Progenitor cell of endocrine pancreas (in vitro differentiated cells): ENCODE results near the gene PDXP. TPM values are rescaled to one million over a fixed set of nuclear protein-coding genes. Genes with fewer than 3 reads are reported as not detected.

Experiments used
- DNase-seq: peaks from one replicate; pipeline ENCODE4 v3.0.0; 2021; ENCODE audit warnings: low spot score; ENCODE audit not compliant: unreplicated experiment
- H3K27ac Mint-ChIP-seq: 2 replicates; pipeline ENCODE4 v1.8.0; 2021; ENCODE audit warnings: mild to moderate bottlenecking, moderate library complexity, mixed read lengths
- H3K27me3 Mint-ChIP-seq: 2 replicates; pipeline ENCODE4 v1.8.0; 2021; ENCODE audit warnings: mixed read lengths
- H3K36me3 Mint-ChIP-seq: 2 replicates; pipeline ENCODE4 v1.8.0; 2022; ENCODE audit warnings: mixed read lengths; ENCODE audit not compliant: insufficient read depth
- H3K4me1 Mint-ChIP-seq: 2 replicates; pipeline ENCODE4 v1.8.0; 2021; ENCODE audit warnings: low read depth, mixed read lengths
- H3K4me3 Mint-ChIP-seq: 2 replicates; pipeline ENCODE4 v1.8.0; 2021; ENCODE audit warnings: low read depth, mild to moderate bottlenecking, moderate library complexity, mixed read lengths
- H3K9me3 Mint-ChIP-seq: 2 replicates; pipeline ENCODE4 v1.8.0; 2021; ENCODE audit warnings: low read depth, mixed read lengths
- CTCF ChIP-seq: fragments of 200-600 bp; sonication (generic); IDR thresholded peaks from one replicate; pipeline ENCODE4 v1.5.0; 2021; ENCODE audit warnings: antibody characterized with exemption, mild to moderate bottlenecking; ENCODE audit not compliant: unreplicated experiment
- total RNA-seq: library from RNA; stranded (reverse); gene quantifications from 2 replicates; pipeline ENCODE4 v1.2.1, GENCODE V29; 2021

The PDXP gene
- total RNA-seq, 1 donor from 2014 or later = 17.7 TPM

DNA sequence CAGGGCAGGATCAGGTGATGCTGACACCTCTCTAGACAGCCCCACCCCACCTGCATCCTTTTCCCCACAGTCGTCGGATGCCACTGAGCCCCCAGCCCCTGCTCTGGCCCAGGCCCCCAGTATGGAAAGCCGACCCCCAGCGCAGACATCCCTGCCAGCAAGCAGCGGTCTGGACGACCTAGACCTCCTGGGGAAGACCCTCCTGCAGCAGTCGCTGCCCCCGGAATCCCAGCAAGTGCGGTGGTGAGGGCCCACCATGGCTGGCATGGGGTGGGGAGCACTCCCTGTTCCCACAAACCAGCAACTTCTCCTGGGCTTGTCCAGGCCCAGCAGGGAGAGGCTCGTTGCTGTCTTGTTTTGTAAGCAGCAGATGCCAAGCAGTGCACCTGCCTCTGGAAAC, 28.6 kb upstream of the PDXP start:
- peaks cover 18% of the 10 kb centered on the region for H3K4me1 Mint-ChIP-seq
- H3K27me3 Mint-ChIP-seq = no peaks in the 10 kb centered on the region
- no peak for TF ChIP-seq CTCF
- no peak overlapping the region for H3K4me3 Mint-ChIP-seq
- H3K27ac Mint-ChIP-seq = no peak overlapping the region
- H3K9me3 Mint-ChIP-seq = no peaks in the 10 kb centered on the region
- DNase-seq = no peak
- no peaks in the 10 kb centered on the region for H3K36me3 Mint-ChIP-seq

- Mint-ChIP-seq H3K36me3 (no peaks in the 10 kb centered on the region), H3K4me3 (no peak overlapping the region), H3K27ac (peak overlapping the region; percentile 56), H3K9me3 (no peaks in the 10 kb centered on the region), H3K4me1 (peaks cover 18% of the 10 kb centered on the region), H3K27me3 (no peaks in the 10 kb centered on the region)
- no peak for TF ChIP-seq CTCF
- DNase-seq = no peak
Observed at GRCh38 chr22:37630839-37631435, 27.6 kb upstream of the PDXP start.

GRCh38 chr22:37631448-37632173, 26.9 kb upstream of the PDXP start:
- no peak for TF ChIP-seq CTCF
- peaks cover 18% of the 10 kb centered on the region for H3K4me1 Mint-ChIP-seq
- no peak overlapping the region for H3K4me3 Mint-ChIP-seq
- no peaks in the 10 kb centered on the region for H3K9me3 Mint-ChIP-seq
- peak overlapping the region; percentile 56 for H3K27ac Mint-ChIP-seq
- no peak for DNase-seq
- H3K36me3 Mint-ChIP-seq = no peaks in the 10 kb centered on the region
- no peaks in the 10 kb centered on the region for H3K27me3 Mint-ChIP-seq

DNA sequence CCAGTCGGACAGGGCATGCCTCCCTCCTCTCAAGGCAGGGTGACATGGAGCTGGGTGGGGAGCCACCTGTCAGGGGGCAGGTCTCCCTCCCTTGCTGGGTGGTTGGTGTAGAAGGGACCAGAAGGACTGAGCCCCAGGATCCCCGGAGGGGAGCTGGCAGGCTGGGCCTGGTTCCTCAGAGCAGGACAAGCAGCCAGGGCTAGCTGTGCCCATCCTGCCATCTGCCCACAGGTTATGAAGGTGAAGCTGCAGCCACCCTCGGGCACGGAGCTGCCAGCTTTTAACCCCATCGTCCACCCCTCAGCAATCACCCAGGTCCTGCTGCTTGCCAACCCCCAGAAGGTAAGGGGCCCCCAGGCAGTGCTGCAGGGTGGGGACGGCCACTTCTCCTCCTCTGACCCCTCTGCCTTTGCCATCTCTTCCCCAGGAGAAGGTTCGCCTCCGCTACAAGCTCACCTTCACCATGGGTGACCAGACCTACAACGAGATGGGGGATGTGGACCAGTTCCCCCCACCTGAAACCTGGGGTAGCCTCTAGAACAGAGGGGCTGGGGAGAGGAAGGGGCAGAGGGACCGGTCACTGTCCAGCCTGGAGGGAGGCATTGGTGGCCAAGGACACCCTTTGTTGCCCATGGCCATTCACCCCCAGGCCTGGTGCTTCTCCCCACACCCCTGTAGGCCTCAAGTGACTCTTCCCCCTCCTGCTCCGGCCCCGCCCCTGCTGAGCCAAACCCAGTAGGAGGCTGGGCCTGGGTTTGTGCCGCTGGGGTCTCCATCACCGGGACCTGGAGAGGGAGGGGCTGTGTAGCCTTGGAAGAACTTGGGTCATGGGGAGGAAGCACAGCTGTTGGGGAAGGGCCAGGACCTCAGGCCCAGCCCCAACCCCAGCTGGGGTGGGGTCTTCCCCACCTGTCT, 26.1 kb upstream of the PDXP start:
- no peaks in the 10 kb centered on the region for H3K9me3 Mint-ChIP-seq
- H3K36me3 Mint-ChIP-seq = no peaks in the 10 kb centered on the region
- H3K27ac Mint-ChIP-seq = no peak overlapping the region
- peaks cover 18% of the 10 kb centered on the region for H3K4me1 Mint-ChIP-seq
- TF ChIP-seq CTCF = no peak
- no peak for DNase-seq
- H3K27me3 Mint-ChIP-seq = no peaks in the 10 kb centered on the region
- no peak overlapping the region for H3K4me3 Mint-ChIP-seq

GRCh38 chr22:37633089-37633624, 25.4 kb upstream of the PDXP start:
- DNase-seq = no peak
- H3K27ac Mint-ChIP-seq = peak overlapping the region; percentile 73
- H3K4me1 Mint-ChIP-seq = peaks cover 18% of the 10 kb centered on the region
- TF ChIP-seq CTCF = no peak
- no peaks in the 10 kb centered on the region for H3K36me3 Mint-ChIP-seq
- H3K27me3 Mint-ChIP-seq = no peaks in the 10 kb centered on the region
- H3K4me3 Mint-ChIP-seq = no peak overlapping the region
- H3K9me3 Mint-ChIP-seq = no peaks in the 10 kb centered on the region
